ENCODE data around the gene BEAN1. TPM values are rescaled to one million over a fixed set of nuclear protein-coding genes. Genes with fewer than 3 reads are reported as not detected.

BEAN1 gene
- total and polyA plus RNA-seq, 8 donors, result 0.40 to 3.7 (median 0.55) TPM; not detected in 5

- TF ChIP-seq POLR2AphosphoS5 (IDR thresholded peaks at IDR 0.05), result no peak
- TF ChIP-seq POLR2A (IDR thresholded peaks at IDR 0.05), result no peak
- TF ChIP-seq CTCF (IDR thresholded peaks at IDR 0.05), result no peak
- no peak for TF ChIP-seq EP300 (IDR thresholded peaks at IDR 0.05)
- H3K4me1 ChIP-seq, result peaks cover 4 to 27% (median 14%) of the 10 kb centered on the region in 4 donors
- peak in 1 of 2 donors; percentile 19 for DNase-seq
- no peaks in the 10 kb centered on the region for H3K9me3 ChIP-seq
- H3K27ac ChIP-seq, result no peak overlapping the region
- H3K4me3 ChIP-seq, result no peak overlapping the region
- 64 to 77% (median 71%) methylated on average over 6 to 7 of the region's 7 CpGs for WGBS, 5 donors
- no peaks in the 10 kb centered on the region for H3K36me3 ChIP-seq
- intact Hi-C loops (cut with DNase I; ENCODE audit: low total_unique reads), result loop anchor here (5.0 kb wide), 1 partner anchor 75 kb away; no protein-coding TSS in a partner anchor
- peaks cover 0 to 14% (median 5%) of the 10 kb centered on the region in 3 donors for H3K27me3 ChIP-seq
Measured at GRCh38 chr16:66481943-66482390, 54.9 kb downstream of the BEAN1 start.

DNA sequence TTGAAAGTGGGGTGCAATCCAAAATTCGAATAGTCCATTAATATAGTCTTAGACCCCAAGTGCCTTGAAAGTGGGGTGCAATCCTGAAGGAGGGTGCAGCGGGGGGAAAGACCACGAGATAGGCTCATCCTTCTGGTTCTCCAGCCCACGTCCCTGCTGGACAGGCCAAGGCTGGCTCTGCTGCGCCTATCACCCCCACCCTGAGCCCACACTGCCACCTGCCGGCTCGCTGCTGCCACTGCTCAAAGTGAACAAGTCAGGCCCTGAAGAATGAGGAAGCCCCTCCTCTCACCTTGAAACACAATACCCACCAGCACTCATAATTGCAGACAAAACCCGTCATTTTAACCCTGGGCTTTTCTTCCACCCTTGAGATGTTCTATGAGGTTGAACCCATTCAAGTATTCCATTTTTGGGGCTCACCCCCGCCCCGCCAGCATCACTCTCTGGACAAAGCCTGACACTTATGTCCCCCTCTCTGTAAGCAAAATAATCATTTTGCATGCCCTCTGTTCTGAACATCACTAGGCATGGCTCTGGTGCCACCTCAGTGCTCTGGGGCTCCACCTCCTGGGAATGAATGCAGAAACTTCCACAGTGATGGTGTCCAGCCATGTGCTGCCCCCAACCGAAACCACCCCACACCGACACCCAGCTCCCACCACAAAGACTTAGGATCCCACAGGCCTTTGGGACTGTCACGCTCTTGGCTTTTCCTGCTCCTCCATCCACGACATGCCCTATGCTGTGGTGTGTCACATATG is 56.8 kb downstream of the BEAN1 start:
- intact Hi-C loops (cut with DNase I; ENCODE audit: low total_unique reads), result loop anchor here (5.0 kb wide), 1 partner anchor 77 kb away; no protein-coding TSS in a partner anchor
- Histone ChIP-seq H3K4me3 (no peak overlapping the region), H3K36me3 (no peaks in the 10 kb centered on the region), H3K27me3 (no peaks in the 10 kb centered on the region), H3K4me1 (peaks cover 4 to 28% (median 18%) of the 10 kb centered on the region in 4 donors), H3K9me3 (no peaks in the 10 kb centered on the region), H3K27ac (no peak overlapping the region)
- TF ChIP-seq CTCF (IDR thresholded peaks at IDR 0.05) (peak in 5 of 7 experiments; percentile 83 to 92 (median 89)), POLR2A (IDR thresholded peaks at IDR 0.05) (no peak)
- 39 to 41% (median 41%) methylated on average over 14 of the region's 14 CpGs for WGBS, 5 donors
- peak; percentile 76 to 91 for DNase-seq

GRCh38 chr16:66484453-66485213 is 57.5 kb downstream of the BEAN1 start:
- Histone ChIP-seq H3K9me3 (no peaks in the 10 kb centered on the region), H3K27me3 (no peaks in the 10 kb centered on the region), H3K4me3 (no peak overlapping the region), H3K27ac (no peak overlapping the region), H3K36me3 (no peaks in the 10 kb centered on the region), H3K4me1 (peaks cover 4 to 25% (median 17%) of the 10 kb centered on the region in 4 donors)
- TF ChIP-seq POLR2A (IDR thresholded peaks at IDR 0.05), result no peak
- TF ChIP-seq POLR2AphosphoS5 (IDR thresholded peaks at IDR 0.05), result no peak
- no peak for TF ChIP-seq EP300 (IDR thresholded peaks at IDR 0.05)
- no peak for TF ChIP-seq CTCF (IDR thresholded peaks at IDR 0.05)
- intact Hi-C loops (cut with DNase I; ENCODE audit: low total_unique reads), result loop anchor here (5.0 kb wide), 1 partner anchor 77 kb away; no protein-coding TSS in a partner anchor
- no peak for DNase-seq
- WGBS, 5 donors, result 82 to 86% (median 86%) methylated on average over 15 of the region's 15 CpGs

GRCh38 chr16:66485376-66485775 is 58.3 kb downstream of the BEAN1 start:
- Histone ChIP-seq H3K4me1 (peaks cover 4 to 25% (median 17%) of the 10 kb centered on the region in 4 donors), H3K36me3 (no peaks in the 10 kb centered on the region), H3K4me3 (no peak overlapping the region), H3K27ac (no peak overlapping the region), H3K9me3 (no peaks in the 10 kb centered on the region), H3K27me3 (no peaks in the 10 kb centered on the region)
- no peak for DNase-seq
- 66 to 96% (median 87%) methylated on average over 3 to 6 of the region's 6 CpGs for WGBS, 5 donors
- intact Hi-C loops (cut with DNase I; ENCODE audit: low total_unique reads), result no loop called here
- no peak for TF ChIP-seq CTCF (IDR thresholded peaks at IDR 0.05)
- no peak for TF ChIP-seq EP300 (IDR thresholded peaks at IDR 0.05)
- TF ChIP-seq POLR2A (IDR thresholded peaks at IDR 0.05), result no peak
- TF ChIP-seq POLR2AphosphoS5 (IDR thresholded peaks at IDR 0.05), result no peak
